Naive thymus-derived CD8-positive, alpha-beta T cell (primary cell): ENCODE data around the gene ADPRS. TPM values are rescaled to one million over a fixed set of nuclear protein-coding genes. Genes with fewer than 3 reads are reported as not detected.
A peak's percentile ranks its signal among the peaks of the same experiment; 100 is the strongest.

Experiments
- ATAC-seq, 2 donors: fragments of 150-1000 bp; cut with Tn5 transposase in 1 of 2; sonication (Bioruptor Pico), chemical (Tn5 transposase) in 1 of 2; 1 replicate in 1 of 2; 2 replicates in 1 of 2; pipeline ENCODE4 v1.10.0; 2021; ENCODE audit warnings: mild to moderate bottlenecking in 2 of 2, moderate library complexity in 2 of 2
- POLR2A ChIA-PET: fragments of 350-600 bp; sonication (Branson Sonifier 250); formaldehyde crosslinking; loops from one replicate; lab custom pipeline; 2021; ENCODE audit warnings: antibody characterized with exemption; lab: Charles Lee
- DNase-seq, 10 donors: peaks; one replicate each; pipeline versions ENCODE4 v3.0.0 to v3.0.0-alpha.2; 2020 to 2022
- H3K27ac Mint-ChIP-seq, 10 donors: one replicate each; pipeline ENCODE4 v1.8.0; 2020 to 2022; ENCODE audit warnings: mild to moderate bottlenecking in 10 of 10, mixed read lengths in 10 of 10, moderate library complexity in 4 of 10, inconsistent platforms in 1 of 10
- H3K27me3 Mint-ChIP-seq, 5 donors: one replicate each; pipeline ENCODE4 v1.8.0; 2021 to 2022; ENCODE audit warnings: mixed read lengths in 5 of 5
- H3K36me3 Mint-ChIP-seq, 3 donors: one replicate each; pipeline ENCODE4 v1.8.0; 2020 to 2022; ENCODE audit warnings: mixed read lengths in 3 of 3, mild to moderate bottlenecking in 2 of 3, inconsistent platforms in 1 of 3
- H3K4me1 Mint-ChIP-seq, 4 donors: one replicate each; pipeline ENCODE4 v1.8.0; 2021 to 2022; ENCODE audit warnings: mixed read lengths in 4 of 4
- H3K4me3 Mint-ChIP-seq, 10 donors: one replicate each; pipeline ENCODE4 v1.8.0; 2020 to 2022; ENCODE audit warnings: mild to moderate bottlenecking in 10 of 10, mixed read lengths in 10 of 10, moderate library complexity in 6 of 10, inconsistent platforms in 1 of 10
- H3K9me3 Mint-ChIP-seq, 9 donors: one replicate each; pipeline ENCODE4 v1.8.0; 2020 to 2022; ENCODE audit warnings: mixed read lengths in 9 of 9, mild to moderate bottlenecking in 3 of 9, inconsistent platforms in 1 of 9, moderate library complexity in 1 of 9
- polyA plus RNA-seq, 3 donors: library from polyadenylated mRNA; unstranded; fragments of 300-500 nt; fragmentation: Illumina TruSeq; gene quantifications; one replicate each; pipeline ENCODE4 v1.2.3, GENCODE V29; 2021
- total RNA-seq, 8 experiments: library from RNA in 2 of 8; stranded (reverse) in 2 of 8; gene quantifications; one replicate each; pipeline ENCODE4 v1.2.3 and lab custom pipeline; 2021 to 2026

The ADPRS gene
- total and polyA plus RNA-seq, 5 experiments from 2014 or later: 9.9 to 30.4 (median 24.8) TPM

GRCh38 chr1:36089393-36090121, 865 bp downstream of the ADPRS start:
- Mint-ChIP-seq H3K27ac (peak overlapping the region; percentile 83 to 96 (median 92)), H3K4me1 (peaks cover 6 to 39% (median 28%) of the 10 kb centered on the region in 4 donors), H3K27me3 (peaks cover 0 to 27% (median 3%) of the 10 kb centered on the region in 5 donors), H3K9me3 (no peaks in the 10 kb centered on the region), H3K36me3 (peaks cover 0 to 37% (median 0%) of the 10 kb centered on the region in 3 donors), H3K4me3 (peak overlapping the region; percentile 76 to 94 (median 90))
- POLR2A ChIA-PET: interaction anchor here (0.6 to 1.6 kb wide), 12 partner anchors 19 to 276 kb away, joined by 3 to 10 read pairs (median 4); partner anchors contain the start of genes AGO3, THRAP3 and TRAPPC3
- ATAC-seq: no peak
- DNase-seq: peak in 2 of 10 donors; percentile 16 to 23

- Mint-ChIP-seq H3K27me3 (peaks cover 0 to 11% (median 0%) of the 10 kb centered on the region in 5 donors), H3K27ac (peak overlapping the region in 4 of 10 donors; percentile 15 to 75 (median 50)), H3K4me1 (peaks cover 6 to 36% (median 27%) of the 10 kb centered on the region in 4 donors), H3K36me3 (peaks cover 0 to 48% (median 0%) of the 10 kb centered on the region in 3 donors), H3K9me3 (no peaks in the 10 kb centered on the region), H3K4me3 (no peak overlapping the region)
- DNase-seq (peak in 1 of 10 donors; percentile 15), ATAC-seq (no peak)
- POLR2A ChIA-PET: interaction anchor here (0.6 to 1.7 kb wide), 3 partner anchors 54 to 244 kb away, joined by 3 to 9 read pairs (median 5); no protein-coding TSS in a partner anchor
Observed at GRCh38 chr1:36091141-36091540, 2.4 kb downstream of the ADPRS start.

- ATAC-seq (no peak), DNase-seq (peak in 1 of 10 donors; percentile 14)
- POLR2A ChIA-PET: interaction anchor here (0.6 to 1.7 kb wide), 4 partner anchors 28 to 245 kb away, joined by 3 to 9 read pairs (median 4); no protein-coding TSS in a partner anchor
- Mint-ChIP-seq H3K27me3 (peaks cover 0 to 6% (median 0%) of the 10 kb centered on the region in 5 donors), H3K9me3 (no peaks in the 10 kb centered on the region), H3K4me3 (peak overlapping the region in 4 of 10 donors; percentile 11 to 64 (median 23)), H3K36me3 (peaks cover 0 to 54% (median 0%) of the 10 kb centered on the region in 3 donors), H3K27ac (peak overlapping the region in 4 of 10 donors; percentile 29 to 75 (median 62)), H3K4me1 (peaks cover 10 to 36% (median 27%) of the 10 kb centered on the region in 4 donors)
Observed at GRCh38 chr1:36091698-36092097, 3.0 kb downstream of the ADPRS start.

DNA sequence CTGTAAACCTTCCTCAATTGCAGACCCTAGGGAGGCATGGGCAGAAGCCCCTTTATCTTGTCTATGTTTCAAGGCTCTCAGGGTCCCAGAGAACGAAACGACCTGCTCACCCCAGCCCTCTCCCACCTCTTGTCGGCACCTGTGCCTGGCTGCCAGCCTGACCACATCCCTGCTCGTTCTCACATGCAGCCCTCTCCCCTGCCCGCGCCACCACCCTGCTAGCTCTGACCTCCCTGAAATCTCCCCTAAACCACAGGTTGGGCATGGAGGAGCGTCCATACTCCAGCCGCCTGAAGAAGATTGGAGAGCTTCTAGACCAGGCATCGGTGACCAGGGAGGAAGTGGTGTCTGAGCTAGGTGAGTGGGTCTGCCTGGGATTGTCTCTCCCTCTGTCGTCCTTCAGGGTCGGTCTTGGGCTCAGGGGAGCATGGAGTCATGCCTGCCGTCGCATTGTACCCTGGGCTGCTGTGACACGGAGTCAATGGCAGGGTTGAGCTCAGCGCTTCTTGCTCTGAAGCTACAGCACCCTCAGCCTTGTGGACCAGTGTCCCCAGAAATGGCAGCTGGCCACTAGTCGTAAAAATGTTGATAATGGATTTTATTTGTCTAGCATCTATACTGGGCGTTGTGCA, 3.6 kb downstream of the ADPRS start:
- peak overlapping the region in 7 of 10 donors; percentile 24 to 80 (median 67) for H3K27ac Mint-ChIP-seq
- peaks cover 10 to 33% (median 25%) of the 10 kb centered on the region in 4 donors for H3K4me1 Mint-ChIP-seq
- H3K9me3 Mint-ChIP-seq: no peaks in the 10 kb centered on the region
- DNase-seq (peak in 1 of 10 donors; percentile 48), ATAC-seq (no peak)
- H3K27me3 Mint-ChIP-seq: no peaks in the 10 kb centered on the region
- POLR2A ChIA-PET: interaction anchor here (0.8 to 1.1 kb wide), 2 partner anchors 27 to 68 kb away, joined by 3 read pairs; no protein-coding TSS in a partner anchor
- H3K4me3 Mint-ChIP-seq: peak overlapping the region in 1 of 10 donors; percentile 63
- peaks cover 0 to 54% (median 0%) of the 10 kb centered on the region in 3 donors for H3K36me3 Mint-ChIP-seq

DNA sequence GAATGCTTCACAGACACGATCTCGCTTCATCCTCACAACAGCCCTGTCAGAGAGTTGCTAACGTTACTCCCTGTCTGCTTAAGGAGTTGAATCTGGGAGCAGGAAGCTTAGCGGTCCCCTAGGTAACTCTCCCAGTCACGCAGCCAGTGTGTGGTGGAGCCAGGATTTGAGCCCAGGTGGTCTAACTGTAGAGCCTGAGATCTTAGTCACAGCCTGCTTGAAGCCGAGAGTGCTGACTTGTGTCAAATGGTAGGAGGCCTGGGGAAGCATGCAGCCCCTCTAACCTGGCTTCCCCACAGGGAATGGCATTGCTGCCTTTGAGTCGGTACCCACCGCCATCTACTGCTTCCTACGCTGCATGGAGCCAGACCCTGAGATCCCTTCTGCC, 4.1 kb downstream of the ADPRS start:
- ATAC-seq: no peak
- H3K4me1 Mint-ChIP-seq: peaks cover 10 to 33% (median 25%) of the 10 kb centered on the region in 4 donors
- peak overlapping the region in 3 of 10 donors; percentile 13 to 38 (median 37) for H3K27ac Mint-ChIP-seq
- H3K9me3 Mint-ChIP-seq: no peaks in the 10 kb centered on the region
- peak in 1 of 10 donors; percentile 23 for DNase-seq
- peaks cover 0 to 54% (median 0%) of the 10 kb centered on the region in 3 donors for H3K36me3 Mint-ChIP-seq
- H3K4me3 Mint-ChIP-seq: no peak overlapping the region
- POLR2A ChIA-PET: interaction anchor here (1.1 to 1.3 kb wide), 2 partner anchors 52 to 67 kb away, joined by 3 read pairs; no protein-coding TSS in a partner anchor
- H3K27me3 Mint-ChIP-seq: no peaks in the 10 kb centered on the region

DNA sequence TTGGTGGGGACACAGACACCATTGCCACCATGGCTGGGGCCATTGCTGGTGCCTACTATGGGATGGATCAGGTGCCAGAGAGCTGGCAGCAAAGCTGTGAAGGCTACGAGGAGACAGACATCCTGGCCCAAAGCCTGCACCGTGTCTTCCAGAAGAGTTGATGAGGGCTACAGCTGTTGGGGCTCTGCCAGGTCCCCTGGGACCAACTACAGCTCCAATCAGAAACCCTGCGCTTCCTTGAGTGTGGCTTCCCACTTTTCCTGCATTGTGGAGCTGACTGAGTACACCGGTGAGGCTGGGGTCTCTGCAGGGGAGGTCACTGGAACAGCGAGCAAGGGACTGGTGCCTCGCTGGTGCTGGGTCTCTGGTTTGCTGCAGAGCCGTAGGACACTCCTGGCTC, 4.5 kb downstream of the ADPRS start:
- peaks cover 0 to 54% (median 0%) of the 10 kb centered on the region in 3 donors for H3K36me3 Mint-ChIP-seq
- peaks cover 10 to 31% (median 24%) of the 10 kb centered on the region in 4 donors for H3K4me1 Mint-ChIP-seq
- no peaks in the 10 kb centered on the region for H3K27me3 Mint-ChIP-seq
- no peaks in the 10 kb centered on the region for H3K9me3 Mint-ChIP-seq
- peak overlapping the region in 1 of 10 donors; percentile 37 for H3K27ac Mint-ChIP-seq
- H3K4me3 Mint-ChIP-seq: no peak overlapping the region
- POLR2A ChIA-PET: interaction anchor here (1.3 kb wide), 1 partner anchor 52 kb away, joined by 3 read pairs; no protein-coding TSS in a partner anchor
- ATAC-seq: no peak
- peak in 1 of 10 donors; percentile 46 for DNase-seq

GRCh38 chr1:36093929-36094328, 5.2 kb downstream of the ADPRS start:
- ATAC-seq (no peak), DNase-seq (peak in 1 of 10 donors; percentile 41)
- peaks cover 0 to 54% (median 0%) of the 10 kb centered on the region in 3 donors for H3K36me3 Mint-ChIP-seq
- H3K27me3 Mint-ChIP-seq: no peaks in the 10 kb centered on the region
- H3K27ac Mint-ChIP-seq: peak overlapping the region in 1 of 10 donors; percentile 22
- peaks cover 10 to 29% (median 24%) of the 10 kb centered on the region in 4 donors for H3K4me1 Mint-ChIP-seq
- POLR2A ChIA-PET: interaction anchor here (1.3 kb wide), 1 partner anchor 51 kb away, joined by 3 read pairs; no protein-coding TSS in a partner anchor
- H3K9me3 Mint-ChIP-seq: no peaks in the 10 kb centered on the region
- no peak overlapping the region for H3K4me3 Mint-ChIP-seq

- peaks cover 0 to 54% (median 0%) of the 10 kb centered on the region in 3 donors for H3K36me3 Mint-ChIP-seq
- no peak overlapping the region for H3K4me3 Mint-ChIP-seq
- POLR2A ChIA-PET: interaction anchor here (1.8 kb wide), 1 partner anchor 54 kb away, joined by 5 read pairs; no protein-coding TSS in a partner anchor
- no peaks in the 10 kb centered on the region for H3K9me3 Mint-ChIP-seq
- peaks cover 7 to 24% (median 20%) of the 10 kb centered on the region in 4 donors for H3K4me1 Mint-ChIP-seq
- no peaks in the 10 kb centered on the region for H3K27me3 Mint-ChIP-seq
- peak in 1 of 10 donors; percentile 34 for DNase-seq
- H3K27ac Mint-ChIP-seq: peak overlapping the region in 1 of 10 donors; percentile 18
- no peak for ATAC-seq
Observed at GRCh38 chr1:36094621-36095061, 5.9 kb downstream of the ADPRS start.

- POLR2A ChIA-PET: interaction anchor here (1.8 kb wide), 1 partner anchor 53 kb away, joined by 5 read pairs; no protein-coding TSS in a partner anchor
- H3K27ac Mint-ChIP-seq: no peak overlapping the region
Observed at GRCh38 chr1:36095760-36096405, 7.2 kb downstream of the ADPRS start.

DNA sequence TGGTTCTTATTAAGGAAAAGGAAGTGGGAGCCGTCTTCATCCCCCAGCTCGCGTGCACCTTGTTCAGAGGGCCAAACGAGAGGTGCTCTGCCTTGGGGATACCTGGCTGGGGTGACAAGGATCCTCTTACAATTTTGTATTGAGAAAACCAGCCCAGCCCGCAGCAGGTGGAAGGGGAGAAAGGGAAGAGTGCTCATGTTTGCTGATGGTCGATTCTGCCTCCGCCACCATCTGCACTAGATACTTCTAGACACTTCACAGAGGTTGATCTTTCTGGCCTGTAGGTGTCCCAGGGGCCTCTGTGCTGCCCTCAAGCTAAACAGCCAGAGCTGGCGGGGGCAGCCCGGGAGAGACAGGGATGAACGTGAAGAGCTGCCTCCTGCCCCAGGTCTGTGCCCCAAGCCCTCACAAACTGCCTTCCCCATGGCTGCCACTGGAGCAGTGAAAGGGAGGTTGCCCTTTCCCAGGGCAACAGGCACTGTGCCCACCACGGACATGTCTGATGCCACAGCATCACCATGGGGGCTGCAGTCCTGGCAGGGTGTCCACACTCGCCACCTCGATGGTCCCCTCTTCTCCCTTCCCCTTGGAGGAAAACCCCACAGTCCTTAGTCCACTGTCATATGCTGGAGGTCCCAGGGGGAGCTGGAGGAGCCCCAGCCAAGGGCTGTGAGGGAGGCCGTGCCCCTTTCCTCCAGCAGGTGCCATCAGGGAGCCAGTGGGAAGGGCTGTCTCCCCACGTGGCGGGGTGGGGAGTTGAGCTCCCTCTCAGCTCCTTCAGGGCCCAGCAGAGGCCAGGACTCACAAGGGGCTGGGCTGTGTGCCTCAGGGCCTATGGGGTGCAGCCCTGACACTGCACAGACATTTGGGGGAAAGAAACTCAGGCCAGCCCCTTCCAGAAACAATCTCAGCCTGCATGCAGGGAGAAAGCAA, 8.1 kb downstream of the ADPRS start:
- POLR2A ChIA-PET: interaction anchor here (1.2 to 1.8 kb wide), 3 partner anchors 38 to 52 kb away, joined by 4 to 7 read pairs (median 5); partner anchors contain the start of gene TRAPPC3
- peak in 1 of 10 donors; percentile 58 for DNase-seq
- peaks cover 0 to 45% (median 0%) of the 10 kb centered on the region in 3 donors for H3K36me3 Mint-ChIP-seq
- H3K27ac Mint-ChIP-seq: peak overlapping the region in 4 of 10 donors; percentile 15 to 63 (median 44)
- no peaks in the 10 kb centered on the region for H3K27me3 Mint-ChIP-seq
- ATAC-seq: no peak
- H3K9me3 Mint-ChIP-seq: no peaks in the 10 kb centered on the region
- H3K4me3 Mint-ChIP-seq: no peak overlapping the region
- H3K4me1 Mint-ChIP-seq: peaks cover 7 to 21% (median 13%) of the 10 kb centered on the region in 4 donors

More at GRCh38 chr1:36095760-36096405, 7.2 kb downstream of the ADPRS start:
- peaks cover 0 to 52% (median 0%) of the 10 kb centered on the region in 3 donors for H3K36me3 Mint-ChIP-seq
- no peaks in the 10 kb centered on the region for H3K27me3 Mint-ChIP-seq
- ATAC-seq: no peak
- H3K4me3 Mint-ChIP-seq: no peak overlapping the region
- peak in 1 of 10 donors; percentile 11 for DNase-seq
- no peaks in the 10 kb centered on the region for H3K9me3 Mint-ChIP-seq
- peaks cover 7 to 28% (median 19%) of the 10 kb centered on the region in 4 donors for H3K4me1 Mint-ChIP-seq
